Measurements from ENCODE around the gene AHCY.

DNA sequence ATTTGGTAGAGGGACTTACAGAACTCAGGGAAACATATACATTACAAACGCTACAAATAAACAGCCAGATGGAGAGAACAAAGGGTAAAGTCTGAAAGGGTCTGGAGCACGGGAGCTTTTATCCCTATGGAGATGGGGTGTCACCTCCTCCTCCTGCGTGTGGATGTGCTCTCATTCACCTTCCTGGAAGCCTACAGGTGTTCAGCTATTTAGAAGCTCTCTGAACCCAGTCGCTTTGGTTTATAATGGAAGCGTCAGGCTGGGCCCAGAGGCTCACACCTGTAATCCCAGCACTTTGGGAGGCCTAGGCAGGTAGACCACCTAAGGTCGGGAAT is 42.2 kb upstream of the AHCY start:
- TF ChIP-seq POLR2A (IDR thresholded peaks at IDR 0.05): no peak
- TF ChIP-seq, protein P1, sequence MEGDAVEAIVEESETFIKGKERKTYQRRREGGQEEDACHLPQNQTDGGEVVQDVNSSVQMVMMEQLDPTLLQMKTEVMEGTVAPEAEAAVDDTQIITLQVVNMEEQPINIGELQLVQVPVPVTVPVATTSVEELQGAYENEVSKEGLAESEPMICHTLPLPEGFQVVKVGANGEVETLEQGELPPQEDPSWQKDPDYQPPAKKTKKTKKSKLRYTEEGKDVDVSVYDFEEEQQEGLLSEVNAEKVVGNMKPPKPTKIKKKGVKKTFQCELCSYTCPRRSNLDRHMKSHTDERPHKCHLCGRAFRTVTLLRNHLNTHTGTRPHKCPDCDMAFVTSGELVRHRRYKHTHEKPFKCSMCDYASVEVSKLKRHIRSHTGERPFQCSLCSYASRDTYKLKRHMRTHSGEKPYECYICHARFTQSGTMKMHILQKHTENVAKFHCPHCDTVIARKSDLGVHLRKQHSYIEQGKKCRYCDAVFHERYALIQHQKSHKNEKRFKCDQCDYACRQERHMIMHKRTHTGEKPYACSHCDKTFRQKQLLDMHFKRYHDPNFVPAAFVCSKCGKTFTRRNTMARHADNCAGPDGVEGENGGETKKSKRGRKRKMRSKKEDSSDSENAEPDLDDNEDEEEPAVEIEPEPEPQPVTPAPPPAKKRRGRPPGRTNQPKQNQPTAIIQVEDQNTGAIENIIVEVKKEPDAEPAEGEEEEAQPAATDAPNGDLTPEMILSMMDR (IDR thresholded peaks at IDR 0.05): no peak

Measured in uterus (tissue), 2 donors.